ENCODE data around the gene GGA3.
A peak's percentile ranks its signal among the peaks of the same experiment; 100 is the strongest.
"Not testable (repeated sequence)": the region's sequence is repeated elsewhere in the genome, so short reads cannot be mapped to it uniquely, and the experiment has no call there.

GGA3 gene

GRCh38 chr17:75208161-75208560 is 53.2 kb downstream of the GGA3 start:
- no peak for DNase-seq

- DNase-seq = no peak
These were observed 53.6 kb downstream of the GGA3 start for GRCh38 chr17:75207760-75208159.

- DNase-seq = not testable (repeated sequence)
These were observed 54.4 kb downstream of the GGA3 start for GRCh38 chr17:75207050-75207407.

GRCh38 chr17:75205793-75206163 is 55.6 kb downstream of the GGA3 start:
- no peak for DNase-seq

GRCh38 chr17:75205037-75205792 is 56.2 kb downstream of the GGA3 start, which contains the start of gene NUP85:
TSS of gene NUP85 (plus strand) at chr17:75205679. CDS start at chr17:75205762, 83 bp downstream.
- DNase-seq = peak; percentile 86

GRCh38 chr17:75199886-75200618 is 61.4 kb downstream of the GGA3 start:
- no peak for DNase-seq

- no peak for DNase-seq
These were observed 66.5 kb downstream of the GGA3 start for GRCh38 chr17:75194879-75195278.

- DNase-seq = peak; percentile 14
These were observed 69.8 kb downstream of the GGA3 start for GRCh38 chr17:75191584-75191983.

GRCh38 chr17:75188614-75189013 is 72.8 kb downstream of the GGA3 start:
- DNase-seq = no peak

Measured in NCI-H226 (cell line).